DND-41 (cell line): Measurements from ENCODE around the gene SPDEF.

Experiments
- EZH2 ChIP-seq: IDR thresholded peaks from 3 replicates; pipeline ENCODE4 v1.6.1; 2012; ENCODE audit warnings: borderline replicate concordance, low read depth, mild to moderate bottlenecking, moderate library complexity, low read length, inconsistent platforms; ENCODE audit not compliant: severe bottlenecking
- TF ChIP-seq, protein P1 (sequence below): IDR thresholded peaks from 2 replicates; pipeline ENCODE4 v1.5.1; 2012; ENCODE audit warnings: borderline replicate concordance, low read length, moderate library complexity, mild to moderate bottlenecking; ENCODE audit not compliant: poor library complexity, severe bottlenecking; ENCODE audit errors: extremely low read depth

DNA sequence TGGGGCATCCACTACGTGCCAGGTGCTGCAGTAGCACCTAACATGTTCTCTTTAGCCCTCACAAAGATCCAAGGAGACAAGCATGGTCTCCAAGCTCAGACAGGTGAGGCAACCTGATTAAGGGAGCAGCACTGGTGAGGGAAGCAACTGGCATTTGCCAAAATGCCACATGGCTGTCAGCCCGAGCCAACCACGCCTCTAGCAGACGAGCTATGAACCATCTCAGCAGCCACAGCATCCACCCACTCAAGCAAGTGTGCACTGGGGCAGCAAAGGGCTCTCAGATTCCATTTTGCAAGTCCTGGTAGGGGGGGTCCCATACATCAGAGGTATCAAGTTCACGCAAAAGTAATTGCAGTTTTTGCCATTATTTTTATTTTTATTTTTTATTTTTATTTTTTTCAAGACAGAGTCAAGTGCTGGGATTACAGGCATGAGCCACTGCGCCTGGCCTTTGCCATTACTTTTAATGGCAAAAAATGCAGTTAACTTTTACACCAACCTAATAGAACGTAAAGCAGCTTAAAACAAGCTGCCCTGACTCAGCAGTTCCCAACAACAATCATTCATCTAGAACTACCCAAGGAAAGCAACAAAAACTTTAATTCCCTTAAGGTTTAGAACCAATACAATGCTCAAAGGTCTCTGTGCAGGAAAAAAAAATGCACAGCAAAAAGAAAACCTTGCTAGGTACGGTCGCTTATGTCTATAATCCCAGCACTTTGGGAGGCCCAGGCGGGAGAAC is 36.3 kb upstream of the SPDEF start:
- TF ChIP-seq, protein P1, sequence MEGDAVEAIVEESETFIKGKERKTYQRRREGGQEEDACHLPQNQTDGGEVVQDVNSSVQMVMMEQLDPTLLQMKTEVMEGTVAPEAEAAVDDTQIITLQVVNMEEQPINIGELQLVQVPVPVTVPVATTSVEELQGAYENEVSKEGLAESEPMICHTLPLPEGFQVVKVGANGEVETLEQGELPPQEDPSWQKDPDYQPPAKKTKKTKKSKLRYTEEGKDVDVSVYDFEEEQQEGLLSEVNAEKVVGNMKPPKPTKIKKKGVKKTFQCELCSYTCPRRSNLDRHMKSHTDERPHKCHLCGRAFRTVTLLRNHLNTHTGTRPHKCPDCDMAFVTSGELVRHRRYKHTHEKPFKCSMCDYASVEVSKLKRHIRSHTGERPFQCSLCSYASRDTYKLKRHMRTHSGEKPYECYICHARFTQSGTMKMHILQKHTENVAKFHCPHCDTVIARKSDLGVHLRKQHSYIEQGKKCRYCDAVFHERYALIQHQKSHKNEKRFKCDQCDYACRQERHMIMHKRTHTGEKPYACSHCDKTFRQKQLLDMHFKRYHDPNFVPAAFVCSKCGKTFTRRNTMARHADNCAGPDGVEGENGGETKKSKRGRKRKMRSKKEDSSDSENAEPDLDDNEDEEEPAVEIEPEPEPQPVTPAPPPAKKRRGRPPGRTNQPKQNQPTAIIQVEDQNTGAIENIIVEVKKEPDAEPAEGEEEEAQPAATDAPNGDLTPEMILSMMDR, result no peak
- no peak for TF ChIP-seq EZH2
